Activated CD4-positive, alpha-beta memory T cell treated with anti-CD3 and anti-CD28 coated beads, Interleukin-2, amount 10 ng/mL, durations not matched to agents 7 days and 5 days (primary cell): ENCODE results near the gene MRPL40. TPM values are rescaled to one million over a fixed set of nuclear protein-coding genes. Genes with fewer than 3 reads are reported as not detected.
A peak's percentile ranks its signal among the peaks of the same experiment; 100 is the strongest.

Experiments used
- CTCF ChIA-PET: fragments of 350-600 bp; sonication (Branson Sonifier 250); formaldehyde crosslinking; loops from one replicate; lab custom pipeline; 2021; ENCODE audit warnings: antibody characterized with exemption, inconsistent platforms; lab: Charles Lee
- POLR2A ChIA-PET: fragments of 350-600 bp; sonication (Branson Sonifier 250); formaldehyde crosslinking; loops from one replicate; lab custom pipeline; 2021; ENCODE audit warnings: antibody characterized with exemption; lab: Charles Lee
- DNase-seq: peaks from one replicate; pipeline ENCODE4 v3.0.0-alpha.2; 2020
- H3K27ac Mint-ChIP-seq: one replicate; pipeline ENCODE4 v1.8.0; 2021; ENCODE audit warnings: mild to moderate bottlenecking, mixed read lengths
- H3K27me3 Mint-ChIP-seq: one replicate; pipeline ENCODE4 v1.8.0; 2021; ENCODE audit warnings: mixed read lengths
- H3K36me3 Mint-ChIP-seq: one replicate; pipeline ENCODE4 v1.8.0; 2021; ENCODE audit warnings: low read depth, mixed read lengths
- H3K4me1 Mint-ChIP-seq: one replicate; pipeline ENCODE4 v1.8.0; 2021; ENCODE audit warnings: mixed read lengths
- H3K4me3 Mint-ChIP-seq: one replicate; pipeline ENCODE4 v1.8.0; 2021; ENCODE audit warnings: mild to moderate bottlenecking, mixed read lengths
- H3K9me3 Mint-ChIP-seq: one replicate; pipeline ENCODE4 v1.8.0; 2021; ENCODE audit warnings: mixed read lengths
- total RNA-seq, 2 experiments: library from RNA; stranded (reverse); gene quantifications; one replicate each; pipeline ENCODE4 v1.2.3, GENCODE V29; 2021

MRPL40 gene
- total RNA-seq, 2 experiments from 2014 or later: 22.4 to 24.6 TPM

GRCh38 chr22:19470010-19470409 lies 37.7 kb downstream of the MRPL40 start:
- Mint-ChIP-seq H3K4me1 (peaks cover 6% of the 10 kb centered on the region), H3K36me3 (peaks cover 78% of the 10 kb centered on the region), H3K4me3 (no peak overlapping the region), H3K9me3 (no peaks in the 10 kb centered on the region), H3K27ac (no peak overlapping the region), H3K27me3 (no peaks in the 10 kb centered on the region)
- no peak for DNase-seq
- ChIA-PET POLR2A (interaction anchor here (1.6 kb wide), 1 partner anchor 10 kb away, joined by 5 read pairs; the partner anchor contains the start of genes CDC45 and UFD1), CTCF (no interaction called here)

- no peak for DNase-seq
- H3K4me3 Mint-ChIP-seq: no peak overlapping the region
- no peaks in the 10 kb centered on the region for H3K9me3 Mint-ChIP-seq
- peaks cover 78% of the 10 kb centered on the region for H3K36me3 Mint-ChIP-seq
- H3K4me1 Mint-ChIP-seq: peaks cover 9% of the 10 kb centered on the region
- H3K27me3 Mint-ChIP-seq: no peaks in the 10 kb centered on the region
- ChIA-PET CTCF (no interaction called here), POLR2A (interaction anchor here (1.5 kb wide), 1 partner anchor 19 kb away, joined by 3 read pairs; no protein-coding TSS in a partner anchor)
- no peak overlapping the region for H3K27ac Mint-ChIP-seq
Observed at GRCh38 chr22:19471572-19471971, 39.2 kb downstream of the MRPL40 start.

- DNase-seq: no peak
- H3K4me1 Mint-ChIP-seq: peaks cover 12% of the 10 kb centered on the region
- no peaks in the 10 kb centered on the region for H3K27me3 Mint-ChIP-seq
- ChIA-PET CTCF (interaction anchor here (0.5 to 1.4 kb wide), 2 partner anchors 13 to 160 kb away, joined by 3 to 5 read pairs; no protein-coding TSS in a partner anchor), POLR2A (interaction anchor here (1.5 kb wide), 1 partner anchor 20 kb away, joined by 3 read pairs; no protein-coding TSS in a partner anchor)
- no peak overlapping the region for H3K27ac Mint-ChIP-seq
- no peaks in the 10 kb centered on the region for H3K9me3 Mint-ChIP-seq
- no peak overlapping the region for H3K4me3 Mint-ChIP-seq
- peaks cover 71% of the 10 kb centered on the region for H3K36me3 Mint-ChIP-seq
Observed at GRCh38 chr22:19472233-19472632, 39.9 kb downstream of the MRPL40 start.

GRCh38 chr22:19473578-19473977 lies 41.2 kb downstream of the MRPL40 start:
- ChIA-PET POLR2A (interaction anchor here (1.2 kb wide), 1 partner anchor 39 kb away, joined by 4 read pairs; no protein-coding TSS in a partner anchor), CTCF (interaction anchor here (1.4 kb wide), 2 partner anchors 159 to 294 kb away, joined by 3 to 5 read pairs; no protein-coding TSS in a partner anchor)
- Mint-ChIP-seq H3K27ac (no peak overlapping the region), H3K27me3 (no peaks in the 10 kb centered on the region), H3K9me3 (no peaks in the 10 kb centered on the region), H3K36me3 (peaks cover 58% of the 10 kb centered on the region), H3K4me3 (no peak overlapping the region), H3K4me1 (peaks cover 19% of the 10 kb centered on the region)
- DNase-seq: no peak

DNA sequence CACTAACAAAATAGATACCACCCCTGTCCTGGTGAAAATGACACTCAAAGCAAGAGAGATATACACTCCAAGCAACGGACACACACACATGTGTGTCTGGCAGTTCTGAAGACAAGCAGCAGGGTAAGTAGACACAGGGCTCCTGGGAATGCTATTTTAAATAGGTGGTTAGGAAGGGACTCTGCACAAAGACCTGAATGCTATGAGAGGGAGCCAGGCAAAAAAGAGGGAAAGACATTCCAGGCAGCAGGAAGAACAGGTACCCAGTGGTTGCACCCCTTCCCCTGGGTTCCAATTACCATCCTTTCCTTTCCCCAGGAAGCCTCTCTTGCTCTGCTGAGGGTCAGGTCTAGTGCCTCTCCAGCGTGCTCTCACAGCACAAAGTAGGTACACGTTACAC lies 43.7 kb downstream of the MRPL40 start:
- no peak overlapping the region for H3K4me3 Mint-ChIP-seq
- peak overlapping the region; percentile 47 for H3K27ac Mint-ChIP-seq
- H3K4me1 Mint-ChIP-seq: peaks cover 32% of the 10 kb centered on the region
- DNase-seq: no peak
- H3K36me3 Mint-ChIP-seq: peaks cover 46% of the 10 kb centered on the region
- CTCF ChIA-PET: interaction anchor here (1.3 to 2.8 kb wide), 2 partner anchors 9 to 154 kb away, joined by 3 to 18 read pairs; no protein-coding TSS in a partner anchor
- no peaks in the 10 kb centered on the region for H3K9me3 Mint-ChIP-seq
- no peaks in the 10 kb centered on the region for H3K27me3 Mint-ChIP-seq
- POLR2A ChIA-PET: interaction anchor here (5.0 kb wide), 1 partner anchor 44 kb away, joined by 59 read pairs; the partner anchor contains the start of genes HIRA and MRPL40

- CTCF ChIA-PET: interaction anchor here (0.6 to 3.3 kb wide), 12 partner anchors 11 to 333 kb away, joined by 3 to 18 read pairs (median 4); partner anchors contain the start of genes C22orf39, ESS2, GSC2 and HIRA
- H3K4me3 Mint-ChIP-seq: peak overlapping the region; percentile 100
- POLR2A ChIA-PET: interaction anchor here (0.9 to 5.0 kb wide), 14 partner anchors 10 to 544 kb away, joined by 3 to 59 read pairs (median 5); partner anchors contain the start of genes C22orf39, ESS2, HIRA and MRPL40
- H3K36me3 Mint-ChIP-seq: peaks cover 35% of the 10 kb centered on the region
- H3K27ac Mint-ChIP-seq: peak overlapping the region; percentile 76
- no peaks in the 10 kb centered on the region for H3K27me3 Mint-ChIP-seq
- H3K4me1 Mint-ChIP-seq: peaks cover 35% of the 10 kb centered on the region
- DNase-seq: no peak
- H3K9me3 Mint-ChIP-seq: no peaks in the 10 kb centered on the region
Observed at GRCh38 chr22:19477321-19478044, 45.1 kb downstream of the MRPL40 start.

- Mint-ChIP-seq H3K27me3 (no peaks in the 10 kb centered on the region), H3K9me3 (no peaks in the 10 kb centered on the region), H3K4me1 (peaks cover 38% of the 10 kb centered on the region), H3K36me3 (peaks cover 32% of the 10 kb centered on the region), H3K4me3 (peak overlapping the region; percentile 100), H3K27ac (peak overlapping the region; percentile 76)
- ChIA-PET POLR2A (interaction anchor here (0.6 to 5.0 kb wide), 20 partner anchors 11 to 543 kb away, joined by 3 to 59 read pairs (median 4); partner anchors contain the start of genes C22orf39, ESS2, HIRA and MRPL40), CTCF (interaction anchor here (0.6 to 3.3 kb wide), 9 partner anchors 11 to 333 kb away, joined by 3 to 18 read pairs (median 4); partner anchors contain the start of genes C22orf39, ESS2, HIRA and MRPL40)
- DNase-seq: no peak
Observed at GRCh38 chr22:19478045-19478900, 45.9 kb downstream of the MRPL40 start.

- H3K36me3 Mint-ChIP-seq: peaks cover 31% of the 10 kb centered on the region
- H3K27me3 Mint-ChIP-seq: no peaks in the 10 kb centered on the region
- H3K27ac Mint-ChIP-seq: peak within 1 kb of the TSS; percentile 95
- peaks cover 43% of the 10 kb centered on the region for H3K4me1 Mint-ChIP-seq
- peak within 1 kb of the TSS; percentile 100 for H3K4me3 Mint-ChIP-seq
- CTCF ChIA-PET: interaction anchor here (1.0 to 3.3 kb wide), 8 partner anchors 9 to 334 kb away, joined by 3 to 18 read pairs (median 6); partner anchors contain the start of genes ESS2, HIRA and MRPL40
- POLR2A ChIA-PET: interaction anchor here (0.6 to 5.0 kb wide), 23 partner anchors 9 to 1329 kb away, joined by 3 to 59 read pairs (median 5); partner anchors contain the start of genes C22orf39, DGCR2, ESS2 and HIRA
- no peaks in the 10 kb centered on the region for H3K9me3 Mint-ChIP-seq
- peak; percentile 85 for DNase-seq
Observed at GRCh38 chr22:19478901-19479354, 46.6 kb downstream of the MRPL40 start, which contains the start of gene UFD1. UFD1 (minus strand) TSS chr22:19479193; CDS start chr22:19479085, 108 bp downstream.

DNA sequence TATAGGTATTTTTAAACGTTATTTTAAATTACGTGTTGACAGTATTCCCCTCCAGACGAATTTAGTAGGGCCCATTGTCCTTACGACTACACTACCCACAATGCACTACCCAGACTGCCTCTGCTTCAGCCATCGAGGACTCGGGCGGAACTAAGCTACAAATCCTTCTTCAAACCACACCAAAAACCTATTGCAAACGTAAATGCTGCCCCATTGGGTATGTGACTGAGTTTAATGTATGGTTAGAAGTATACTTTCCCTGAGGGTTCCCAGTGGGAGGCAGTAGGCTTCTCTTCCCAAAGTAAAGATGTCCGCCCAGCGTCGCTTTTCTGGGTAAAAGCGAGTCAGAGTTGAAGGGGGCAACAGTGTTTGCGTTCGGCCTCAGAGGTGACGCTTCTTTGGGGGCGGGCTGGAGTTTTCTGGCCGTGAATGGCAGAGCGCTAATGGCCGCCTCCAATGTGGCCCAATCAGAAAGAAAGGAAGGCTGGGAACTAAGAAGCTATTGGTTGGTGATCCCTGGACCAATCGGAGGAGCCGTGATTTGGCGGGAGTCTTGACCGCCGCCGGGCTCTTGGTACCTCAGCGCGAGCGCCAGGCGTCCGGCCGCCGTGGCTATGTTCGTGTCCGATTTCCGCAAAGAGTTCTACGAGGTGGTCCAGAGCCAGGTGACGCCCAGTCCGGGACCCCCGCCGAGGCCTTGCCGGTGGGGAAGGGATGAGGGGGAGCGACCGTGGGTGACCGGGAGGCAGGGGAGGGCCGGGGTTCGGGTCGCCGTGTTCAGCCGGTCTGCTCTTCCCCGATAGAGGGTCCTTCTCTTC lies 47.2 kb downstream of the MRPL40 start, which contains the start of gene CDC45:
TSS of gene CDC45 (plus strand) at position 566 of the 818 bp plus-strand sequence. CDS start at position 615, 49 bp downstream.
- H3K9me3 Mint-ChIP-seq: no peaks in the 10 kb centered on the region
- peaks cover 35% of the 10 kb centered on the region for H3K36me3 Mint-ChIP-seq
- peak; percentile 96 for DNase-seq
- H3K27ac Mint-ChIP-seq: peak within 1 kb of the TSS; percentile 95
- peak within 1 kb of the TSS; percentile 100 for H3K4me3 Mint-ChIP-seq
- CTCF ChIA-PET: interaction anchor here (0.6 to 3.3 kb wide), 9 partner anchors 9 to 571 kb away, joined by 3 to 16 read pairs (median 4); partner anchors contain the start of gene ESS2
- H3K4me1 Mint-ChIP-seq: peaks cover 46% of the 10 kb centered on the region
- no peaks in the 10 kb centered on the region for H3K27me3 Mint-ChIP-seq
- POLR2A ChIA-PET: interaction anchor here (0.7 to 5.0 kb wide), 23 partner anchors 10 to 1330 kb away, joined by 3 to 59 read pairs (median 4); partner anchors contain the start of genes C22orf39, DGCR2, ESS2 and HIRA

GRCh38 chr22:19480173-19480568 lies 47.8 kb downstream of the MRPL40 start:
- CTCF ChIA-PET: interaction anchor here (0.6 to 3.3 kb wide), 9 partner anchors 8 to 572 kb away, joined by 3 to 16 read pairs (median 4); partner anchors contain the start of gene ESS2
- H3K36me3 Mint-ChIP-seq: peaks cover 39% of the 10 kb centered on the region

More at GRCh38 chr22:19480173-19480568, 47.8 kb downstream of the MRPL40 start:
- POLR2A ChIA-PET: interaction anchor here (0.6 to 5.0 kb wide), 18 partner anchors 9 to 1405 kb away, joined by 3 to 59 read pairs (median 4); partner anchors contain the start of genes C22orf39, ESS2, HIRA and MRPL40
- no peaks in the 10 kb centered on the region for H3K9me3 Mint-ChIP-seq
- peaks cover 52% of the 10 kb centered on the region for H3K4me1 Mint-ChIP-seq
- H3K27ac Mint-ChIP-seq: peak overlapping the region; percentile 95
- DNase-seq: peak; percentile 20
- H3K4me3 Mint-ChIP-seq: peak overlapping the region; percentile 100
- no peaks in the 10 kb centered on the region for H3K27me3 Mint-ChIP-seq
